Activated CD8-positive, alpha-beta memory T cell treated with anti-CD3 and anti-CD28 coated beads for 48 hours (primary cell): Measurements from ENCODE around the gene DCLRE1A.

ENCODE experiments used
- DNase-seq, 3 experiments: peaks; one replicate each; pipeline ENCODE4 v3.0.0-alpha.2; 2020; ENCODE audit warnings: low read depth in 2 of 3, low spot score in 2 of 3

DCLRE1A gene

GRCh38 chr10:113791691-113792090 lies 62.2 kb downstream of the DCLRE1A start:
- no peak for DNase-seq

- DNase-seq: no peak
Measured at GRCh38 chr10:113788604-113789083, 65.2 kb downstream of the DCLRE1A start.
